Spinal cord (tissue), 10 donors: ENCODE data around the gene TSSK1B. TPM values are rescaled to one million over a fixed set of nuclear protein-coding genes. Genes with fewer than 3 reads are reported as not detected.
"Not testable (repeated sequence)": the region's sequence is repeated elsewhere in the genome, so short reads cannot be mapped to it uniquely, and the experiment has no call there.

Experiments
- DNase-seq, 6 donors: peaks; one replicate each; pipeline versions ENCODE4 v3.0.0 to v3.0.0-alpha.2; 2013 to 2015; ENCODE audit warnings: low spot score in 6 of 6, low read depth in 4 of 6
- H3K27ac ChIP-seq: one replicate; pipeline ENCODE4 v1.5.1; 2013; ENCODE audit warnings: low read depth, low read length, control low read depth
- H3K27me3 ChIP-seq: one replicate; pipeline ENCODE4 v1.6.1; 2013; ENCODE audit warnings: low read length; ENCODE audit not compliant: control insufficient read depth, insufficient read depth
- H3K36me3 ChIP-seq: one replicate; pipeline ENCODE4 v1.6.1; 2013; ENCODE audit warnings: low read length; ENCODE audit not compliant: control insufficient read depth, insufficient read depth
- H3K4me1 ChIP-seq: one replicate; pipeline ENCODE4 v1.6.1; 2013; ENCODE audit warnings: low read length; ENCODE audit not compliant: control insufficient read depth, insufficient read depth
- H3K4me3 ChIP-seq: one replicate; pipeline ENCODE4 v1.5.1; 2013; ENCODE audit warnings: low read depth, low read length, control low read depth
- H3K9me3 ChIP-seq: one replicate; pipeline ENCODE4 v1.6.1; 2013; ENCODE audit warnings: low read length; ENCODE audit not compliant: control insufficient read depth, insufficient read depth
- WGBS: methylation state at CpG from one replicate; pipeline ENCODE4 v1.1.5; 2013; ENCODE audit warnings: missing lambda C conversion rate; ENCODE audit not compliant: insufficient coverage; 5-methylcytosine and 5-hydroxymethylcytosine counted together
- polyA plus RNA-seq, 2 donors: library from polyadenylated mRNA; unstranded; fragments of 120-200 nt; gene quantifications; one replicate each; pipeline ENCODE4 v1.2.1, GENCODE V29; 2013; ENCODE audit not compliant: insufficient read length in 2 of 2
- total RNA-seq, 2 donors: library from RNA; depleted of rRNA in 1 of 2; stranded (reverse); fragments of 120-200 nt in 1 of 2; fragments of >200 nt in 1 of 2; gene quantifications; one replicate each; pipeline versions ENCODE4 v1.2.3 to v1.2.4, GENCODE V29; 2013 to 2014
- donor health status: healthy.

TSSK1B gene
- total and polyA plus RNA-seq, 4 donors = 0.06 to 0.10 (median 0.06) TPM; not detected in 1

DNA sequence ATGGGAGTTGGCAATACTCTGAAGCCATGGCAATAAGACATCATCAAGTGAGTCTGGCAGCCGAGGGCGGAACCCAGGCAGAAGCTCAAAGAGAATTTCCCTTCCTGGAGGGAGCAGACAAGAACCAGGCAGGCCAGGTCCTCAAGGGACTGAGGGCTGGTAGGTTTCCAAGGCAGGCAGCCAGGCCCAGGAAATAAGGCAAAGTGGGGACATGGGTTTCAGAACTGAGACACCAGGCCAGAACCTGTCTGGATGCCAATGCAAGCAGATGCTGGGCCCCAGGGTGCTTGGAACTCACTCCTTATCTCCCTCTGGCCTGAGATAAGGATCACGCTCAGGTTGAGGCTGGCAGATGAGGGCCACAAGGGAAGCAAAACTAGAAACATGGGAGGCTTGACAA lies 8.9 kb downstream of the TSSK1B start:
- H3K4me3 ChIP-seq = no peak overlapping the region
- DNase-seq = no peak
- H3K27me3 ChIP-seq = no peaks in the 10 kb centered on the region
- 75% methylated on average over 3 of the region's 3 CpGs for WGBS
- H3K9me3 ChIP-seq = no peaks in the 10 kb centered on the region
- no peaks in the 10 kb centered on the region for H3K4me1 ChIP-seq
- no peaks in the 10 kb centered on the region for H3K36me3 ChIP-seq
- no peak overlapping the region for H3K27ac ChIP-seq

DNA sequence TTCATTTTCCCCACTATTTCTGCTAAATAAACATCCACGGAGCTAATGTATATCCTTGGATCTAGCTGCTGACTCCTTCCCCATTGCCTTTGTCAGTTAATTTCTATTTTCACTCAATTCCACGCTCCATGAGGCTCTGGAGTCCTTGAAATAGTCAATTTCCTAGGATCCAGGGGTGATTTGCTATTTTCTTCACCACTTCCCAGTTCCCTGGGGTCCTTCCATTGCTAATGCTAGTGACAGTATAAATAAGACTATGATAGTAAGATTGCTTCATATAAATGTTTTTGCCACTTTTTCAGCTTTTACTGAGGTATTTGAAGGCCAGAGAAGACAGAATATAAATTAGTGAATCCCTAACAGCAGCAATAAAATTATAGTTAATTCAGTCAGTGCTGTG lies 13.1 kb downstream of the TSSK1B start:
- DNase-seq = peak in 1 of 6 donors; percentile 91
- no peaks in the 10 kb centered on the region for H3K9me3 ChIP-seq
- no peaks in the 10 kb centered on the region for H3K36me3 ChIP-seq
- H3K27me3 ChIP-seq = no peaks in the 10 kb centered on the region
- no peak overlapping the region for H3K4me3 ChIP-seq
- no peak overlapping the region for H3K27ac ChIP-seq
- 39% methylated on average over 2 of the region's 2 CpGs for WGBS
- H3K4me1 ChIP-seq = no peaks in the 10 kb centered on the region

DNA sequence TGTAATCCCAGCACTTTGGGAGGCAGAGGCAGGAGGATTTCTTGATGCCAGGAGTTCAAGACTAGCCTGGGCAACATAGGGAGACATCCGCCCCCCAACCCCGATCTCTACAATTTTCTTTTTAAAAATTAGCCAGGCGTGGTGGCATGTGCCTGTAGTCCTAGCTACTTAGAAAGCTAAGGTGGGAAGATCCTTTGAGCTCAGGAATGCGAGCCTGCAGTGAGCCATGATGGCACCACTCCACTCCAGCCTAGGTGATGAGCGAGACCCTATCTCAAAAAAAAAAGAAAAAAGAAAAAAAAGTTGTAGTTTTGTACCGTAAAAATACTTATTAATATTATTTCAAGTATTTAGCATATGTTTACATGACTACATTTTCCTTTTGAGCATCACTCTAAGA lies 29.3 kb downstream of the TSSK1B start:
- H3K27ac ChIP-seq = no peak overlapping the region
- no CpG with 5 or more reads among the region's 6 CpGs for WGBS
- no peaks in the 10 kb centered on the region for H3K36me3 ChIP-seq
- H3K27me3 ChIP-seq = no peaks in the 10 kb centered on the region
- H3K9me3 ChIP-seq = peaks cover 1% of the 10 kb centered on the region
- no peak for DNase-seq
- H3K4me3 ChIP-seq = no peak overlapping the region
- H3K4me1 ChIP-seq = no peaks in the 10 kb centered on the region

DNA sequence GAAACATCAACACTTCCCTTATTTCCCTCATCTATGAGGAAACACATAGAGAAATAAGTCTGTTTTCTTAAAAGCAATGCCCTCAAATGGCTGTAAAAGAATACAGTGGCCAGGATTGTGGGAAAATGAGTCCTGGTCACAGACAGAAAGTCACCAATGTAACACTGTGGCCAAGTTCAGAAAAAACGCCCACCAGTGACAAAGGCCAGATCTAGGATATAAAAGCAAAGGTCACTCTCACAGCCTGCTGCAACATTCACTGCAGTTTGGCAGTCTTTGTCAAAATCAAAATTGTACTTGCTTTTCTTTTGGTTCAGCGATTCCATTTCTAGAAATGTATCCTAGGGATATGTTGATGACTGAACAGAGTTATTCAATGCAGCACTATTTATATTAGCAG lies 30.5 kb downstream of the TSSK1B start:
- no peaks in the 10 kb centered on the region for H3K36me3 ChIP-seq
- 43% methylated on average over 1 of the region's 2 CpGs for WGBS
- H3K27me3 ChIP-seq = no peaks in the 10 kb centered on the region
- H3K4me3 ChIP-seq = no peak overlapping the region
- no peak overlapping the region for H3K27ac ChIP-seq
- H3K9me3 ChIP-seq = no peaks in the 10 kb centered on the region
- DNase-seq = peak in 1 of 6 donors; percentile 6
- no peaks in the 10 kb centered on the region for H3K4me1 ChIP-seq

DNA sequence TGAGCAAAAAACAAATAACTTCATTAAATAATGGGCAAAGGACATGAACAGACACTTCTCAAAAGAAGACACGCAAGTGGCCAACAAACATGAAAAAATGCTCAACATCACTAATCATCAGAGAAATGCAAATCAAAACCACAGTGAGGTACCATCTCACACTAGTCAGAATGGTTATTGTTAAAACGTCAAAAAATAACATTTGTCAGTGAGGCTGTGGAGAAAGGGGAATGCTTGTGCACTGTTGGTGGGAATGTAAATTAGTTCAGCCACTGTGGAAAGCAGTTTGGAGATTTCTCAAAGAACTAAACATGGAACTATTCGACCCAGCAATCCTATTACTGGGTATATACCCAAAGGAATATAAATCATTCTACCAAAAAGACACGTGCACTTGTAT lies 36.8 kb downstream of the TSSK1B start:
- not testable (repeated sequence) for DNase-seq, H3K27ac ChIP-seq, H3K4me3 ChIP-seq, H3K9me3 ChIP-seq, H3K36me3 ChIP-seq, H3K27me3 ChIP-seq, H3K4me1 ChIP-seq
- 67% methylated on average over 1 of the region's 4 CpGs for WGBS

DNA sequence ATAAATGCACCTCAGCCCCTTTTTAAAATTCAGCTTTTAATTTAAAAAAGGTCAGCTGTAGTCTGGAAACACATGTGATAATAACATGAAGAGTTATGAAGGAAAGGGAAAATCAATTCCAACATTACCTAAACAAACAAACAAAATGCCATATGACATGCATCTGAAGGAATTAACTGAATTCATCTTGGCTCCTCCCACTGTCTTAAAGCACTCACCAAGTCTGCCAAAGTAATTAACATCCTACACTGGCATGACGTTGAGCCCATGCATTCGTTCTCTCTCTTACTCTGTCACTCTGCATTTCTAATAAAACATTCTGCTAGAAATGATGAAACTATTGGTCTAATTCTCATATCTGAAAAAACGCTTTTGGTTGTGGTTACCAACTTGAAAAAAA lies 37.7 kb downstream of the TSSK1B start:
- no peaks in the 10 kb centered on the region for H3K4me1 ChIP-seq
- H3K36me3 ChIP-seq = no peaks in the 10 kb centered on the region
- H3K27me3 ChIP-seq = no peaks in the 10 kb centered on the region
- H3K4me3 ChIP-seq = no peak overlapping the region
- WGBS = no CpG with 5 or more reads among the region's 3 CpGs
- H3K9me3 ChIP-seq = no peaks in the 10 kb centered on the region
- no peak overlapping the region for H3K27ac ChIP-seq
- no peak for DNase-seq

DNA sequence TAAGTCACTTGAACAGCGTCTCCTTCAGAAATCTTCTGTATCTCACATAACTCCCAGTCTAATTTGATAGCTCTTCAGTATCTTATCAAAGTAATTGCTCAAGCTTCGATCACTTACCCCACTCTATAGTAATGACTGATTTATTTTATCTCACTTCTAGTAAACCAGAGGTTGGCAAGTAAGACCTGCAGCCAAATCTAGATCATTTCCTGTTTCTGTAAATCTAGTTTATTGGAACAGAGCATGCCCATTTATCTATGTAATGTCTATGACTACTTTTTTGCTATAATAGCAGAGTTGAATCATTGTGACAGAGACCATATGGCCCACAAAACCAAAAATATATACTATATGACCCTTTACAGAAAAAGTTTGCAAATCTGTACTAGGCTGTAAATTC lies 40.1 kb downstream of the TSSK1B start:
- Histone ChIP-seq H3K27ac (no peak overlapping the region), H3K4me3 (no peak overlapping the region), H3K4me1 (no peaks in the 10 kb centered on the region), H3K36me3 (no peaks in the 10 kb centered on the region), H3K9me3 (no peaks in the 10 kb centered on the region), H3K27me3 (no peaks in the 10 kb centered on the region)
- 100% methylated on average over 1 of the region's 2 CpGs for WGBS
- DNase-seq = no peak

DNA sequence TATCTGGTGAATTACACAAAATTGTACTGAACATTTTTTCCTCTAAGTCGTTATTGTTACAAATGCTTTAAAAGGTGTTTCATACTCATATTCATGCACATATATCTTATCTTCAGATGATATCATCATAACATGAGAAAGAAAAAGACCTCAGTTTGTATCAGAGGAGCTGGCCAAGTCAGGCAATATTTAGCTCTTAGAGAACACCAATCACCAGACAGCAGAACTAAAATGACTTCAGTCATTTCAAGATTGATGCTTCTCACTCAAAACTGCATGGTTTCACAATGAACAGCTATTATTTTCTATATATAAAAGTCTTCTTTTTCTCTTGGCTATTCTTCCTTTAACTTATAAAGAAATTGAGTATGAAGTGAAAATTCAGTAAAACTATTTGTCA lies 44.6 kb downstream of the TSSK1B start:
- no peak overlapping the region for H3K27ac ChIP-seq
- no peak overlapping the region for H3K4me3 ChIP-seq
- H3K9me3 ChIP-seq = no peaks in the 10 kb centered on the region
- no CpG with 5 or more reads among the region's 1 CpG for WGBS
- DNase-seq = no peak
- H3K4me1 ChIP-seq = no peaks in the 10 kb centered on the region
- H3K36me3 ChIP-seq = no peaks in the 10 kb centered on the region
- H3K27me3 ChIP-seq = no peaks in the 10 kb centered on the region

DNA sequence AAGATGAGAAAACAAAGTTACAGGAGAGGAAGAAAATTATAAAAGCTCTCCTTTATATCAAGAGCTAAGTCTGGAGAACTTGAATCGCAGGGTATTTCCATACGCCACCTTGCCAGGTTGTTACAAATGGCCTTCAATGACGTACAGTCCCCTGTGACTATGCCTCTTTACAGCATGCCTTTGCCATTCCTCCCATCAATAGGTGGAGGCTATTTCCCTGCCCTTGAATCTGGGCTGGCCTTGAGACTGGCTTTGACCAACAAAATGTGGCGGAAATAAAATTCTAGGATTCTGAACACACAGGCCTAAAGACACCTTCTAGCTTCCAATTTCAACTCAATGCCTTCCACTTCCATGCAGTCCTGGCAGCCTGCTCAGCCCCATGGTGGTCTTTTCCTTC lies 45.7 kb downstream of the TSSK1B start:
- Histone ChIP-seq H3K4me1 (no peaks in the 10 kb centered on the region), H3K27ac (no peak overlapping the region), H3K9me3 (no peaks in the 10 kb centered on the region), H3K4me3 (no peak overlapping the region), H3K36me3 (no peaks in the 10 kb centered on the region), H3K27me3 (no peaks in the 10 kb centered on the region)
- WGBS = 91% methylated on average over 4 of the region's 4 CpGs
- DNase-seq = no peak

DNA sequence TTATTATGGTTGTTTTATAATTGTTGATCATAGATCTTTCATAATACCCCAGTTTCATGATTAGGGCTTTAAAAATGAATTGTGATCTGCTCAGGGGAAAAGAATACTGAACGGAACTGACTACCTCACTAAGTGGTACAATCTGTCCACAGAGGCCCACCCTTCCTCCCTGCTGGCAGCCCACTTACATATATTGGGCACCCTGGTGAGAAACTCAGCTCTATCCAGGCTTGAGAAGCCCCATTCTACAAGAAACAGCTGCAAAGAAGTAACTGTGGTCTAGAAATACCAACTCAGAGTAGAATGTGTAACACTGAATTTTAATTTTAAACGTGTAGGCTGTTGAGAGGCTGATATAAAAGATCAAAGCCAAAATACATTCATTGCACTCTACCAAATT lies 46.9 kb downstream of the TSSK1B start:
- no CpG with 5 or more reads among the region's 2 CpGs for WGBS
- no peaks in the 10 kb centered on the region for H3K4me1 ChIP-seq
- H3K36me3 ChIP-seq = no peaks in the 10 kb centered on the region
- no peak for DNase-seq
- H3K27me3 ChIP-seq = no peaks in the 10 kb centered on the region
- H3K27ac ChIP-seq = no peak overlapping the region
- no peak overlapping the region for H3K4me3 ChIP-seq
- H3K9me3 ChIP-seq = no peaks in the 10 kb centered on the region
